ENCODE results near the gene CLSTN2. TPM values are rescaled to one million over a fixed set of nuclear protein-coding genes. Genes with fewer than 3 reads are reported as not detected.

CLSTN2 gene
- 2.9 TPM for polyA plus RNA-seq (2013, experiment 1 of 2)
- 2.8 TPM for polyA plus RNA-seq (2013, experiment 2 of 2)

DNA sequence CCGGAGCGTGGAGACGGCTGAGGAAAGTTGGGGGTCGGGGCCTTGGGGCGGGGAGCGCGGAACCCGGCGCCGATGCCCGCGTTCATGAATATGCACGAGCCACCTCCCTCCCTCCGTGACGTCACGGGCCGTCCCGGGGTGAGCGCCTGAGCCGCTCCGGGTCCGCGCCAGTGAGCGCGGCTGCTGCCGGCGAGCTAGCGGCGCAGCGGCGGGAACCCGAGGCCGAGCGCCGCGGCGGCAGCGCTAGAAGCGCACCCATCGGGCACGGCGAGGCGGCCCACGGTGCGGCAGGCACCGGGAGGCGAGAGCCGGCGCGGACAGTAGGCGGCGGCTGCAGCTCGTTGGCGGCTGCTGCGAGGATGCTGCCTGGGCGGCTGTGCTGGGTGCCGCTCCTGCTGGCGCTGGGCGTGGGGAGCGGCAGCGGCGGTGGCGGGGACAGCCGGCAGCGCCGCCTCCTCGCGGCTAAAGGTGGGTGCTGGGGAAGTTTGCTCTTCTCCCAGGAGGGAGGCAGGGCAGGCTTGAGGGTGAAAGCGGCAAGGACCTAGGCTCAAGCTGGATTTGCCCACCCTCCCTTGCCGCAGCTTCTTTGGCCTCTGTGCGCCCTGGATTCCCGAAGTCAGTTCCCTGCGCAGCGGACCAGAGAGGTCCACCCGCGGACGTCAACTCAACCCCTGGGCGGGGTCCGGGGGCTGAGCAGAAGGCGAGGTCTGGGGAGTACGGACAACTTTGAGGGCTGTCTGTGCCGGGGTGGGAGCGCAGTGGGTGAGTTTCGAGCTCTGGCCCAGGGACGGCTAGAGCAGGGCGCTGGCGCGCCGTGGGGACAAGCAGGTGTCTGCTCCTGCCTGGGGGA, at the start of gene CLSTN2:
Gene CLSTN2 (plus strand): TSS at position 170 of the 850 bp plus-strand sequence.
- WGBS, result 1% methylated on average over 36 of the region's 89 CpGs

DNA sequence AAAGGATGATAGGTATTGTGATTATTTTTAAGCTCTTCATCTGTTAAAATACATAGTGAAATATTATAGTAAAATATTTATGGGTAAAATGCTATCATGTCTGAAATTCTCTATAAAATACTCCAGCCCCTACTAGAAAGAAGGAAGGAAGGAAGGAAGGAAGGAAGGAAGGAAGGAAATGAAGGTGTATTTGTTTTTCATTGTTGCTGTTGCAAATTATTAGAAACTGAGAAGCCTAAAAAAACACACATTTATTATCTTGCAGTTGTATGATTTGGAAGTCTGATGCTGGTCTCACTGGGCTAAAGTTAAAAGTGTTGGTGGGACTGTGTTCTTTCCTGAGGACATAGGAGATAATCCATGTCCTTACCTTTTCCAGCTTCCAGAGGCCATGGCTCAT, 47.6 kb upstream of the CLSTN2 start:
- Histone ChIP-seq H3K23ac (ENCODE audit: low read length in 2 of 2) (no peak overlapping the region), H3K9ac (ENCODE audit: low read length) (no peak overlapping the region), H2BK120ac (ENCODE audit: low read depth, low read length) (no peak overlapping the region), H3K4me2 (ENCODE audit: low read length, poor library complexity, severe bottlenecking) (no peak overlapping the region), H2BK12ac (ENCODE audit: low read length in 2 of 2) (no peak overlapping the region), H3K14ac (ENCODE audit: low read length in 2 of 2) (no peak overlapping the region), H2AFZ (ENCODE audit: low read depth, low read length) (no peak overlapping the region), H3K4me1 (ENCODE audit: control insufficient read depth, insufficient read depth, low read depth, low read length) (no peaks in the 10 kb centered on the region), H3K27ac (ENCODE audit: low read length, poor library complexity, severe bottlenecking) (no peak overlapping the region), H3K36me3 (ENCODE audit: control insufficient read depth in 1 of 2, insufficient read depth in 2 of 2, low read depth in 1 of 2, low read length in 2 of 2) (no peaks in the 10 kb centered on the region), H3K4me3 (ENCODE audit: insufficient read depth in 1 of 2, low read depth in 1 of 2, low read length in 2 of 2) (no peak overlapping the region), H4K91ac (ENCODE audit: low read length) (no peak overlapping the region), H3K79me1 (replicated peaks; ENCODE audit: low read length, poor library complexity, severe bottlenecking) (no peaks in the 10 kb centered on the region), H2AK5ac (ENCODE audit: low read length, severe bottlenecking) (no peak overlapping the region), H3K18ac (ENCODE audit: low read depth in 1 of 2, low read length in 2 of 2) (no peak overlapping the region), H4K8ac (ENCODE audit: low read length) (no peak overlapping the region), H2BK15ac (ENCODE audit: low read depth, poor library complexity, severe bottlenecking) (no peak overlapping the region), H3K27me3 (ENCODE audit: control insufficient read depth in 1 of 2, insufficient read depth in 1 of 2, low read length in 2 of 2) (no peaks in the 10 kb centered on the region), H2BK5ac (ENCODE audit: low read depth, low read length, poor library complexity, severe bottlenecking) (no peak overlapping the region), H3K4ac (ENCODE audit: low read depth in 1 of 2, low read length in 2 of 2) (no peak overlapping the region), H3K9me3 (ENCODE audit: control insufficient read depth, low read length) (no peaks in the 10 kb centered on the region)
- DNase-seq, result no peak

More for the DNA sequence above, at the start of gene CLSTN2:
- H3K4me1 ChIP-seq (ENCODE audit: control insufficient read depth, insufficient read depth, low read depth, low read length), result peaks cover 12% of the 10 kb centered on the region
- peaks cover 11% of the 10 kb centered on the region for H3K79me1 ChIP-seq (replicated peaks; ENCODE audit: low read length, poor library complexity, severe bottlenecking)
- H4K91ac ChIP-seq (ENCODE audit: low read length), result no peak within 1 kb of the TSS
- H3K27ac ChIP-seq (ENCODE audit: low read length, poor library complexity, severe bottlenecking), result no peak within 1 kb of the TSS
- peak within 1 kb of the TSS; percentile 74 for H3K4me2 ChIP-seq (ENCODE audit: low read length, poor library complexity, severe bottlenecking)
- peak within 1 kb of the TSS; percentile 36 for H3K9ac ChIP-seq (ENCODE audit: low read length)
- no peak within 1 kb of the TSS for H4K8ac ChIP-seq (ENCODE audit: low read length)
- H2BK12ac ChIP-seq (ENCODE audit: low read length in 2 of 2), result no peak within 1 kb of the TSS
- no peak within 1 kb of the TSS for H2AK5ac ChIP-seq (ENCODE audit: low read length, severe bottlenecking)
- peak within 1 kb of the TSS; percentile 83 for H2AFZ ChIP-seq (ENCODE audit: low read depth, low read length)
- H3K4me3 ChIP-seq (ENCODE audit: insufficient read depth in 1 of 2, low read depth in 1 of 2, low read length in 2 of 2), result peak within 1 kb of the TSS; percentile 74 to 77
- no peaks in the 10 kb centered on the region for H3K36me3 ChIP-seq (ENCODE audit: control insufficient read depth in 1 of 2, insufficient read depth in 2 of 2, low read depth in 1 of 2, low read length in 2 of 2)
- no peak within 1 kb of the TSS for H2BK120ac ChIP-seq (ENCODE audit: low read depth, low read length)
- DNase-seq, result peak; percentile 55
- peak within 1 kb of the TSS in 1 of 2 experiments; percentile 83 for H3K23ac ChIP-seq (ENCODE audit: low read length in 2 of 2)
- H2BK15ac ChIP-seq (ENCODE audit: low read depth, poor library complexity, severe bottlenecking), result no peak within 1 kb of the TSS
- H3K9me3 ChIP-seq (ENCODE audit: control insufficient read depth, low read length), result no peaks in the 10 kb centered on the region
- H3K18ac ChIP-seq (ENCODE audit: low read depth in 1 of 2, low read length in 2 of 2), result peak within 1 kb of the TSS in 1 of 2 experiments; percentile 32
- H3K4ac ChIP-seq (ENCODE audit: low read depth in 1 of 2, low read length in 2 of 2), result no peak within 1 kb of the TSS
- peaks cover 31 to 51% of the 10 kb centered on the region in 2 experiments for H3K27me3 ChIP-seq (ENCODE audit: control insufficient read depth in 1 of 2, insufficient read depth in 1 of 2, low read length in 2 of 2)
- H3K14ac ChIP-seq (ENCODE audit: low read length in 2 of 2), result peak within 1 kb of the TSS in 1 of 2 experiments; percentile 51
- no peak within 1 kb of the TSS for H2BK5ac ChIP-seq (ENCODE audit: low read depth, low read length, poor library complexity, severe bottlenecking)

DNA sequence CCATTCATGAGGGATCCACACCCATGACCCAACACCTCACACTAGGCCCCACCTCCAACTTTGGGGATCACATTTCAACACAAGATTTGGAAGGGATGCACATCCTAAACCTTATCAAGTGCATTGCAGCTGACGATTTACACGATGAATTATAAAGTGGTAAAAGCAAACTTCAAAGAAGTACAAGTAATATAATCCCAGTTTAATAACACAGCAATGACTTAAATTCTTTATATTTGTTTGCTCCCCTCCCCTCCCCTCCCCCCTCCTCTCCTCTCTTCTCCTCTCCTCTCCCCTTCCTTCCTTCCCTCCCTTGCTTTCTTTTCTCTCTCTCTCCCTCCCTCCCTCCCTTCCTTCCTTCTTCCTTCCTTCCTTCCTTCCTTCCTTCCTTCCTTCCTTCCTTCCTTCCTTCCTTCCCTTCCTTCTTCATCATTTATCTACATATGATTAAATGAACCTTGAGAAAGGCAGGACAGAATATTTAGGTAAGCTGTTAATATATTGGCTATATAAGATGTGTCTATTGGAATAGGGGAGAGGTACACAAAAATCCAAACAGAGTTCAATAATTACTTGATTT, 46.3 kb upstream of the CLSTN2 start:
- Histone ChIP-seq H3K36me3 (ENCODE audit: control insufficient read depth in 1 of 2, insufficient read depth in 2 of 2, low read depth in 1 of 2, low read length in 2 of 2) (no peaks in the 10 kb centered on the region), H3K27me3 (ENCODE audit: control insufficient read depth in 1 of 2, insufficient read depth in 1 of 2, low read length in 2 of 2) (no peaks in the 10 kb centered on the region), H3K9me3 (ENCODE audit: control insufficient read depth, low read length) (no peaks in the 10 kb centered on the region), H3K4me3 (ENCODE audit: insufficient read depth in 1 of 2, low read depth in 1 of 2, low read length in 2 of 2) (no peak overlapping the region), H2BK12ac (ENCODE audit: low read length in 2 of 2) (no peak overlapping the region), H2BK120ac (ENCODE audit: low read depth, low read length) (no peak overlapping the region), H2BK15ac (ENCODE audit: low read depth, poor library complexity, severe bottlenecking) (no peak overlapping the region), H3K27ac (ENCODE audit: low read length, poor library complexity, severe bottlenecking) (no peak overlapping the region), H3K18ac (ENCODE audit: low read depth in 1 of 2, low read length in 2 of 2) (no peak overlapping the region), H3K4me2 (ENCODE audit: low read length, poor library complexity, severe bottlenecking) (no peak overlapping the region), H3K9ac (ENCODE audit: low read length) (no peak overlapping the region), H3K14ac (ENCODE audit: low read length in 2 of 2) (no peak overlapping the region), H2BK5ac (ENCODE audit: low read depth, low read length, poor library complexity, severe bottlenecking) (no peak overlapping the region), H3K4me1 (ENCODE audit: control insufficient read depth, insufficient read depth, low read depth, low read length) (no peaks in the 10 kb centered on the region), H3K23ac (ENCODE audit: low read length in 2 of 2) (no peak overlapping the region), H4K91ac (ENCODE audit: low read length) (no peak overlapping the region), H3K79me1 (replicated peaks; ENCODE audit: low read length, poor library complexity, severe bottlenecking) (no peaks in the 10 kb centered on the region), H3K4ac (ENCODE audit: low read depth in 1 of 2, low read length in 2 of 2) (no peak overlapping the region), H2AFZ (ENCODE audit: low read depth, low read length) (no peak overlapping the region), H4K8ac (ENCODE audit: low read length) (no peak overlapping the region), H2AK5ac (ENCODE audit: low read length, severe bottlenecking) (no peak overlapping the region)
- WGBS, result no CpG with 5 or more reads among the region's 2 CpGs
- DNase-seq, result no peak

DNA sequence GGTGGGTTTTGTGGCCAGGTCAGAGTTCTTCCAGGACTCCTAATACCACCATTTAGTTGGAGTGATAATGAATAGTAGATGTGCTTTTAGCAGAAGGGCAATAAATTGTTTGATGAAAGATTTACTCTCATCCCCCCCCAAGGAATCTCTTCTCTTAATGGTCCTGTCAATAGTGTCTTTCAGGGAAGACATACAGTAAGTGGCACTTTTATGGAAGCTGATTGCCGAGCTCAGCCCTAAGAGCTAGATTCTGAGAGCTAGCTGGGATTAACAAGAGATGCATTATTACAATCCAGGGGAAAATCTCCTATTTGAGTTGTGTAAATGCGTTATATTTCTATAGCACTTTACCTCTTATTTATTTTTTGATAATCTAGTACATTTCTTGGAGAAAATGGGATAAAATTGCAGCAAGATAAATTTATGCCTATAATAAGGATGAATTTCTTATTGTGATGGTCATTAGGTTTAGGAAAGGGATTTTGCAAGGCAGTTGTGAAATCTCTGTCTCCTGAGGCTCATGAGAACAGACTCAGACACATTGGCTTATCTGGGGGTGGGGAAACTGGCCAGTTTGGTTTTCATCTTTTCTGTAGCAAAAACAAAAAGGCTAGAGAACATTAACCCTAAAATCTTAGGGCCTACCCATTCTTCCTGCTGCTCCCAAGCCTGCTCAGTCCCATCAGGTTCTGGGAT, 41.6 kb upstream of the CLSTN2 start:
- no peak overlapping the region for H4K91ac ChIP-seq (ENCODE audit: low read length)
- no peak overlapping the region for H2BK120ac ChIP-seq (ENCODE audit: low read depth, low read length)
- no peak overlapping the region for H3K18ac ChIP-seq (ENCODE audit: low read depth in 1 of 2, low read length in 2 of 2)
- H2BK15ac ChIP-seq (ENCODE audit: low read depth, poor library complexity, severe bottlenecking), result no peak overlapping the region
- H4K8ac ChIP-seq (ENCODE audit: low read length), result no peak overlapping the region
- no peak overlapping the region for H3K4me2 ChIP-seq (ENCODE audit: low read length, poor library complexity, severe bottlenecking)
- no CpG with 5 or more reads among the region's 2 CpGs for WGBS
- no peak overlapping the region for H2AK5ac ChIP-seq (ENCODE audit: low read length, severe bottlenecking)
- DNase-seq, result no peak
- H3K4me1 ChIP-seq (ENCODE audit: control insufficient read depth, insufficient read depth, low read depth, low read length), result no peaks in the 10 kb centered on the region
- no peak overlapping the region for H3K27ac ChIP-seq (ENCODE audit: low read length, poor library complexity, severe bottlenecking)
- H2AFZ ChIP-seq (ENCODE audit: low read depth, low read length), result no peak overlapping the region
- H3K36me3 ChIP-seq (ENCODE audit: control insufficient read depth in 1 of 2, insufficient read depth in 2 of 2, low read depth in 1 of 2, low read length in 2 of 2), result no peaks in the 10 kb centered on the region
- no peak overlapping the region for H2BK12ac ChIP-seq (ENCODE audit: low read length in 2 of 2)
- H3K4ac ChIP-seq (ENCODE audit: low read depth in 1 of 2, low read length in 2 of 2), result no peak overlapping the region
- H2BK5ac ChIP-seq (ENCODE audit: low read depth, low read length, poor library complexity, severe bottlenecking), result no peak overlapping the region
- no peaks in the 10 kb centered on the region for H3K79me1 ChIP-seq (replicated peaks; ENCODE audit: low read length, poor library complexity, severe bottlenecking)
- H3K9me3 ChIP-seq (ENCODE audit: control insufficient read depth, low read length), result no peaks in the 10 kb centered on the region
- no peak overlapping the region for H3K14ac ChIP-seq (ENCODE audit: low read length in 2 of 2)
- H3K27me3 ChIP-seq (ENCODE audit: control insufficient read depth in 1 of 2, insufficient read depth in 1 of 2, low read length in 2 of 2), result no peaks in the 10 kb centered on the region
- no peak overlapping the region for H3K4me3 ChIP-seq (ENCODE audit: insufficient read depth in 1 of 2, low read depth in 1 of 2, low read length in 2 of 2)
- H3K23ac ChIP-seq (ENCODE audit: low read length in 2 of 2), result no peak overlapping the region
- no peak overlapping the region for H3K9ac ChIP-seq (ENCODE audit: low read length)
